Tibial artery (tissue), 4 donors: ENCODE data around the gene TIAM2.

Source experiments
- DNase-seq, 2 donors: peaks; one replicate each; pipeline ENCODE4 v3.0.0-alpha.2; 2019
- H3K27ac ChIP-seq, 2 donors: fragments of 200-600 bp; sonication (generic) in 1 of 2; 1 replicate in 1 of 2; 2 replicates in 1 of 2; pipeline ENCODE4 v1.5.1; 2018 to 2019; ENCODE audit warnings: mild to moderate bottlenecking in 1 of 2
- H3K27me3 ChIP-seq, 2 donors: fragments of 200-600 bp; sonication (generic) in 1 of 2; one replicate each; pipeline versions ENCODE4 v1.5.1 to v1.6.0; 2016 to 2019
- H3K36me3 ChIP-seq, 3 donors: fragments of 200-600 bp; sonication (generic) in 2 of 3; one replicate each; pipeline ENCODE4 v1.5.1; 2016 to 2019; ENCODE audit warnings: mild to moderate bottlenecking in 2 of 3
- H3K4me1 ChIP-seq, 4 donors: fragments of 200-600 bp; sonication (generic) in 2 of 4; 1 replicate in 3 of 4; 2 replicates in 1 of 4; pipeline ENCODE4 v1.5.1; 2016 to 2019
- H3K4me3 ChIP-seq, 2 donors: fragments of 200-600 bp; sonication (generic) in 1 of 2; 1 replicate in 1 of 2; 2 replicates in 1 of 2; pipeline ENCODE4 v1.5.1; 2018 to 2019; ENCODE audit warnings: mild to moderate bottlenecking in 2 of 2
- H3K9me3 ChIP-seq, 3 donors: fragments of 200-600 bp; sonication (generic) in 1 of 3; one replicate each; pipeline ENCODE4 v1.5.1; 2016 to 2019
- intact Hi-C: fragments of 100-400 bp; cut with DNase I; formaldehyde crosslinking; loops from one replicate; pipeline ENCODE4 v1.15.0; 2023; ENCODE audit warnings: low total_unique reads
- TF ChIP-seq, protein P1 (sequence below), 2 experiments: fragments of 200-600 bp in 1 of 2; fragments of 450-650 bp in 1 of 2; IDR thresholded peaks; one replicate each; pipeline ENCODE4 v1.5.1; 2017 to 2019; ENCODE audit warnings: antibody characterized with exemption in 2 of 2, mild to moderate bottlenecking in 1 of 2, moderate library complexity in 1 of 2

The TIAM2 gene

GRCh38 chr6:154969796-154970195 lies 25.3 kb upstream of the TIAM2 start:
- Histone ChIP-seq H3K4me3 (no peak overlapping the region), H3K4me1 (no peaks in the 10 kb centered on the region), H3K27me3 (no peaks in the 10 kb centered on the region), H3K9me3 (no peaks in the 10 kb centered on the region), H3K36me3 (peaks cover 0 to under 1% (median 0%) of the 10 kb centered on the region in 3 donors), H3K27ac (no peak overlapping the region)
- peak in 1 of 2 donors; percentile 28 for DNase-seq
- TF ChIP-seq, protein P1, sequence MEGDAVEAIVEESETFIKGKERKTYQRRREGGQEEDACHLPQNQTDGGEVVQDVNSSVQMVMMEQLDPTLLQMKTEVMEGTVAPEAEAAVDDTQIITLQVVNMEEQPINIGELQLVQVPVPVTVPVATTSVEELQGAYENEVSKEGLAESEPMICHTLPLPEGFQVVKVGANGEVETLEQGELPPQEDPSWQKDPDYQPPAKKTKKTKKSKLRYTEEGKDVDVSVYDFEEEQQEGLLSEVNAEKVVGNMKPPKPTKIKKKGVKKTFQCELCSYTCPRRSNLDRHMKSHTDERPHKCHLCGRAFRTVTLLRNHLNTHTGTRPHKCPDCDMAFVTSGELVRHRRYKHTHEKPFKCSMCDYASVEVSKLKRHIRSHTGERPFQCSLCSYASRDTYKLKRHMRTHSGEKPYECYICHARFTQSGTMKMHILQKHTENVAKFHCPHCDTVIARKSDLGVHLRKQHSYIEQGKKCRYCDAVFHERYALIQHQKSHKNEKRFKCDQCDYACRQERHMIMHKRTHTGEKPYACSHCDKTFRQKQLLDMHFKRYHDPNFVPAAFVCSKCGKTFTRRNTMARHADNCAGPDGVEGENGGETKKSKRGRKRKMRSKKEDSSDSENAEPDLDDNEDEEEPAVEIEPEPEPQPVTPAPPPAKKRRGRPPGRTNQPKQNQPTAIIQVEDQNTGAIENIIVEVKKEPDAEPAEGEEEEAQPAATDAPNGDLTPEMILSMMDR (IDR thresholded peaks at IDR 0.05) = no peak
- intact Hi-C loops = no loop called here

- Histone ChIP-seq H3K36me3 (no peaks in the 10 kb centered on the region), H3K9me3 (no peaks in the 10 kb centered on the region), H3K27me3 (no peaks in the 10 kb centered on the region), H3K27ac (no peak overlapping the region), H3K4me3 (no peak overlapping the region), H3K4me1 (no peaks in the 10 kb centered on the region)
- no peak for DNase-seq
- TF ChIP-seq, protein P1 (IDR thresholded peaks at IDR 0.05) = no peak
- intact Hi-C loops = no loop called here
Observed at GRCh38 chr6:154974485-154975149, 20.5 kb upstream of the TIAM2 start.

- intact Hi-C loops = no loop called here
- no peaks in the 10 kb centered on the region for H3K36me3 ChIP-seq
- H3K27ac ChIP-seq = no peak overlapping the region
- H3K9me3 ChIP-seq = no peaks in the 10 kb centered on the region
- H3K4me1 ChIP-seq = no peaks in the 10 kb centered on the region
- no peak for DNase-seq
- H3K27me3 ChIP-seq = no peaks in the 10 kb centered on the region
- no peak overlapping the region for H3K4me3 ChIP-seq
- TF ChIP-seq, protein P1 (IDR thresholded peaks at IDR 0.05) = no peak
Observed at GRCh38 chr6:154977588-154977987, 17.5 kb upstream of the TIAM2 start.

GRCh38 chr6:154980273-154981078 lies 14.6 kb upstream of the TIAM2 start:
- Histone ChIP-seq H3K9me3 (no peaks in the 10 kb centered on the region), H3K4me3 (no peak overlapping the region), H3K27ac (no peak overlapping the region), H3K27me3 (no peaks in the 10 kb centered on the region), H3K36me3 (no peaks in the 10 kb centered on the region), H3K4me1 (no peaks in the 10 kb centered on the region)
- intact Hi-C loops = no loop called here
- TF ChIP-seq, protein P1 (IDR thresholded peaks at IDR 0.05) = no peak
- no peak for DNase-seq

GRCh38 chr6:154981079-154981870 lies 13.8 kb upstream of the TIAM2 start:
- Histone ChIP-seq H3K36me3 (no peaks in the 10 kb centered on the region), H3K9me3 (no peaks in the 10 kb centered on the region), H3K27ac (no peak overlapping the region), H3K27me3 (no peaks in the 10 kb centered on the region), H3K4me1 (no peaks in the 10 kb centered on the region), H3K4me3 (no peak overlapping the region)
- no peak for DNase-seq
- intact Hi-C loops = no loop called here
- TF ChIP-seq, protein P1 (IDR thresholded peaks at IDR 0.05) = no peak
